Panc1 (cell line): ENCODE data around the gene PTPRK. TPM values are rescaled to one million over a fixed set of nuclear protein-coding genes. Genes with fewer than 3 reads are reported as not detected.
"Not testable (repeated sequence)": the region's sequence is repeated elsewhere in the genome, so short reads cannot be mapped to it uniquely, and the experiment has no call there.

ENCODE experiments used
- ATAC-seq: fragments of 200-7000 bp; cut with Tn5 transposase; 2 replicates; pipeline ENCODE4 v1.9.1; 2020; ENCODE audit warnings: mild to moderate bottlenecking, moderate library complexity
- BruUV-seq: library from RNA; stranded (reverse); fragments of 400-500 nt; replicated peaks from 2 replicates; lab custom pipeline; 2021; lab: Mats Ljungman, UMichigan
- CTCF ChIA-PET: fragments of 300-600 bp; sonication (Branson Sonifier 250); formaldehyde crosslinking; loops from one replicate; lab custom pipeline; 2022; ENCODE audit warnings: antibody characterized with exemption; lab: Charles Lee
- POLR2A ChIA-PET: fragments of 300-600 bp; sonication (Branson Sonifier 250); formaldehyde crosslinking; loops from one replicate; lab custom pipeline; 2022; ENCODE audit warnings: antibody characterized with exemption; lab: Charles Lee
- DNase-seq: peaks from one replicate; pipeline ENCODE4 v3.0.0-alpha.2; 2010; ENCODE audit warnings: low read depth, low spot score
- H3K27ac ChIP-seq: 2 replicates; pipeline ENCODE4 v1.5.1; 2011; ENCODE audit warnings: mild to moderate bottlenecking, low read length, inconsistent platforms
- H3K27me3 ChIP-seq: fragments of 200-500 bp; sonication (Bioruptor generic); 2 replicates; pipeline ENCODE4 v1.6.0; 2014; ENCODE audit warnings: low read length, inconsistent platforms; ENCODE audit not compliant: control insufficient read depth, insufficient read depth
- H3K36me3 ChIP-seq: fragments of 200-500 bp; sonication (Bioruptor generic); 2 replicates; pipeline ENCODE4 v1.5.1; 2014; ENCODE audit warnings: inconsistent platforms, mild to moderate bottlenecking, low read length, moderate library complexity; ENCODE audit not compliant: control insufficient read depth, insufficient read depth
- H3K4me1 ChIP-seq: 2 replicates; pipeline ENCODE4 v1.5.1; 2011; ENCODE audit warnings: inconsistent platforms, mild to moderate bottlenecking, low read length, moderate library complexity; ENCODE audit not compliant: control insufficient read depth, insufficient read depth
- H3K4me3 ChIP-seq, 2 experiments: 2 replicates each; pipeline ENCODE4 v1.5.1; 2011 to 2012; ENCODE audit warnings: low read depth in 2 of 2, low read length in 2 of 2, mild to moderate bottlenecking in 2 of 2, inconsistent platforms in 1 of 2, moderate library complexity in 1 of 2
- H3K9me3 ChIP-seq: fragments of 200-500 bp; sonication (Bioruptor generic); 2 replicates; pipeline ENCODE4 v1.5.1; 2014; ENCODE audit warnings: low read depth, mild to moderate bottlenecking, inconsistent platforms, low read length, moderate library complexity; ENCODE audit not compliant: control insufficient read depth, insufficient read depth
- CTCF ChIP-seq: fragments of 450-650 bp; IDR thresholded peaks from 2 replicates; pipeline ENCODE4 v1.5.1; 2017; ENCODE audit warnings: mild to moderate bottlenecking
- POLR2AphosphoS5 ChIP-seq: IDR thresholded peaks from 2 replicates; pipeline ENCODE4 v1.6.1; 2012; ENCODE audit warnings: mild to moderate bottlenecking, low read depth, low read length, moderate library complexity
- REST ChIP-seq, 2 experiments: IDR thresholded peaks; 2 replicates each; pipeline ENCODE4 v1.6.1; 2011 to 2012; ENCODE audit warnings: low read depth in 2 of 2, control low read depth in 1 of 2, low read length in 1 of 2, mild to moderate bottlenecking in 1 of 2, moderate library complexity in 1 of 2; ENCODE audit not compliant: insufficient read depth in 1 of 2
- SIN3A ChIP-seq: IDR thresholded peaks from 2 replicates; pipeline ENCODE4 v1.6.1; 2012; ENCODE audit warnings: low read depth, mild to moderate bottlenecking, low read length, moderate library complexity, borderline replicate concordance; ENCODE audit not compliant: insufficient read depth
- TCF7L2 ChIP-seq: IDR thresholded peaks from 2 replicates; pipeline ENCODE4 v1.6.1; 2011; ENCODE audit warnings: mild to moderate bottlenecking, low read depth, low read length, inconsistent platforms
- in situ Hi-C: cut with HindIII; loops from 2 replicates; pipeline ENCODE4 v1.10.0; 2016; ENCODE audit warnings: low sequenced_read_pairs, low pct_unique_long_range_greater_than_20kb
- intact Hi-C: fragments of 100-400 bp; cut with micrococcal nuclease; formaldehyde crosslinking; loops from one replicate; pipeline ENCODE4 v1.10.0; 2022; ENCODE audit not compliant: unreplicated experiment
- total RNA-seq: library from RNA; stranded (reverse); gene quantifications from one replicate; pipeline ENCODE4 v1.2.1, GENCODE V29; 2021; ENCODE audit not compliant: unreplicated experiment

The PTPRK gene
- total RNA-seq, 1 experiment from 2014 or later = 61.8 TPM

GRCh38 chr6:127932708-127933107 is 587.7 kb downstream of the PTPRK start:
- Histone ChIP-seq H3K36me3 (no peaks in the 10 kb centered on the region), H3K27me3 (no peaks in the 10 kb centered on the region), H3K27ac (no peak overlapping the region), H3K4me3 (no peak overlapping the region), H3K4me1 (no peaks in the 10 kb centered on the region), H3K9me3 (peaks cover 10% of the 10 kb centered on the region; the same call in 1 of the 2 replicates)
- DNase-seq (no peak), ATAC-seq (no peak)
- in situ Hi-C loops (no loop called here), intact Hi-C loops (no loop called here)
- ChIA-PET CTCF (no interaction called here), POLR2A (no interaction called here)
- no peak for TF ChIP-seq REST (IDR thresholded peaks at IDR 0.05; ENCODE audit: insufficient read depth in 1 of 2, low read depth in 2 of 2, low read length in 1 of 2)
- no peak for TF ChIP-seq POLR2AphosphoS5
- no peak for TF ChIP-seq SIN3A
- no peak for TF ChIP-seq TCF7L2
- no peak for TF ChIP-seq CTCF
- no TSS peak for BruUV-seq

- intact Hi-C loops, CTCF ChIA-PET, H3K27ac ChIP-seq, ATAC-seq, H3K9me3 ChIP-seq, H3K27me3 ChIP-seq, H3K4me3 ChIP-seq, H3K4me1 ChIP-seq, DNase-seq, H3K36me3 ChIP-seq, in situ Hi-C loops, BruUV-seq, POLR2A ChIA-PET: not testable (repeated sequence)
These were observed 594.0 kb downstream of the PTPRK start for GRCh38 chr6:127926441-127926840.

- Histone ChIP-seq H3K4me1 (no peaks in the 10 kb centered on the region), H3K36me3 (no peaks in the 10 kb centered on the region), H3K9me3 (peaks cover 7% of the 10 kb centered on the region; the same call in 1 of the 2 replicates), H3K27me3 (no peaks in the 10 kb centered on the region), H3K4me3 (no peak overlapping the region), H3K27ac (no peak overlapping the region)
- intact Hi-C loops = no loop called here
- in situ Hi-C loops = no loop called here
- ChIA-PET POLR2A (interaction anchor here (0.6 kb wide), 1 partner anchor 17 kb away, joined by 3 read pairs; no protein-coding TSS in a partner anchor), CTCF (interaction anchor here (0.6 kb wide), 1 partner anchor 1312 kb away, joined by 10 read pairs; no protein-coding TSS in a partner anchor)
- BruUV-seq = no TSS peak
- TF ChIP-seq POLR2AphosphoS5 (no peak), SIN3A (no peak), REST (IDR thresholded peaks at IDR 0.05; ENCODE audit: insufficient read depth in 1 of 2, low read depth in 2 of 2, low read length in 1 of 2) (no peak), TCF7L2 (no peak), CTCF (no peak)
- DNase-seq (no peak), ATAC-seq (no peak)
These were observed 596.0 kb downstream of the PTPRK start for GRCh38 chr6:127924440-127924839.
